GM21825 (cell line): ENCODE results near the gene LANCL3.
"Not testable (repeated sequence)": the region's sequence is repeated elsewhere in the genome, so short reads cannot be mapped to it uniquely, and the experiment has no call there.

Source experiments
- ATAC-seq: cut with Tn5 transposase; IDR thresholded peaks from one replicate; pipeline ENCODE4 v1.9.1; 2021; ENCODE audit warnings: mild to moderate bottlenecking, moderate library complexity; ENCODE audit not compliant: unreplicated experiment

The LANCL3 gene

GRCh38 chrX:37609727-37610126, 38.3 kb downstream of the LANCL3 start:
- no peak for ATAC-seq

- no peak for ATAC-seq
These were observed 42.5 kb downstream of the LANCL3 start for GRCh38 chrX:37613933-37614332.

GRCh38 chrX:37627602-37628001, 56.1 kb downstream of the LANCL3 start:
- no peak for ATAC-seq

DNA sequence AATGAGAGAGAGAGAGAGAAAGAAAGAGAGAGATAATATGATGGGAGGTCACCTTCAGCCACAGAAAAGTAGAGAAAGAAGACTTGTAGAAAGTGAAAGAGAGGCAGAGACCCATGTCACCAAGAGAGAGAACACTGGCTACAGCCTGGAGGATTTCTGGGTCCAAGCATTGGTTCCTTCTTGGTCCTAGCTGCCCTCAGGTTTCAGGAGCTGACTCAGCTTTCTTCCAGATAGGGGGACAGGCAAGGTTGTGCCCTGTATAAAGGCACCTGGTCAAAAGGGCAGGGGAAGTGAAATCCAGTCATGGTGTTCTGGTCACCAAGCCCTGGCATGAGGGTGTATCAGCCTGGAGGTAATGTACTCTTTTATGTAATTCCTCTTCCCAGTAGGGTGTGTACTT, 66.6 kb downstream of the LANCL3 start:
- no peak for ATAC-seq

DNA sequence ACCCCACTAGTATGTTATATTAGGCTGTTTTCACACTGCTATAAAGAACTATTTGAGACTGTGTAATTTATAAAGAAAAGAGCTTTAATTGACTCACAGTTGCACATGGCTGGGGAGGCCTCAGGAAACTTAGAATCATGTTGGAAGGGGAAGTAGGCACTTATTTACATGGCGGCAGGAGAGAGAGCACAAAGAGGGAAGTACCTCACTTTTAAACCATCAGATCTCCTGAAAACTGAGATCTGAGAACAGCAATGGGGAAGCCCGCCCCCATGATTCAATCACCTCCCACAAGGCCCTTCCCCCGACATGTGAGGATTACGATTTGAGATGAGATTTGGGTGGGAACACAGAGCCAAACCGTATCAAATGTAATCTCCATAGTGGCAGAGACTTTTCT, 68.7 kb downstream of the LANCL3 start:
- no peak for ATAC-seq

DNA sequence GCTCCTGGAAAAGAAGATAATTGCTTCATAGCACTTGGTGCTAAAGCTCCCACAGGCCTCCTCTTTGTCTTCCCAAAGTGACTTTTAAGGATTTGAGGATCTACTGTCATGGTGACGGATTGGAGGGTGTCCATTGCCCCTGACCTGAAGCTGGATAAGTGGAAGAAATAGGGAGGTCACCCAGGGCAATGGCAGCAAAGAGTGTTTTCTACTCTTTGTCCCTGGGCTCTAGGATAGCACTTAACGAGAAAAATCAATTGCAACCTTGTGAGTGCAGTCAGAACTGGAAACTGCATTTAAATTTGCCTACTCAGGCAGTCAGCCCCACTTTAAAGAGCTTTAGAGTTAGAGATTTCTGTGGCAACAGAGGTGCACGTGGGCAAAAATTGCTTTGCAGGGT, 70.4 kb downstream of the LANCL3 start:
- no peak for ATAC-seq

GRCh38 chrX:37644381-37645305, 73.2 kb downstream of the LANCL3 start:
- ATAC-seq: no peak

GRCh38 chrX:37646254-37646653, 74.8 kb downstream of the LANCL3 start:
- ATAC-seq: no peak

- ATAC-seq: not testable (repeated sequence)
These were observed 79.4 kb downstream of the LANCL3 start for GRCh38 chrX:37650879-37651278.

DNA sequence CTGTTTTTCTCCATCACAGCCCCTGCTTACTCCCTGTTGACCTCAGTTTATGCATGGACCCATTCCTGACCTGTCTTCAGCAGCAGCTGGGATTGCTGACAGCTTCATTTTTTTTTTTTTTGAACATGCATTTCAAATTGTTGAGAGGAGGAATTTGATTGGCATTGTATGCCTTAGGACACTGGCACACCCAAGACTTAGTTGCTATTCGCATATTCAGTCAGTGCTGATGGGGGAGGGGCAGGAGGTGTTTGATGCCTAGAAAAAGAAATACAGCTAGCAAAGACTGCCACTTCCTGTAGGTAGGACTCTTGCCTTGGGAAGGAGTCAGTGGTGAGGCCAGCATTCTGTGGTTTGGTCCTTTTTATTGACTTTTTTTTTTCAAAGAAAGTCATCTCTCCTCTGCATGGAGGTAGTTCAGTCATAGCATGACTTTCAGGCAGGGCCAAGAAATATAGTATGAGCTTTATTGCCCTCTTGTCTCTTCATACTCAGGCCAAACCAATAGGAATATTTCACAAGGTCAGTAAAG, 80.5 kb downstream of the LANCL3 start:
- ATAC-seq: no peak

DNA sequence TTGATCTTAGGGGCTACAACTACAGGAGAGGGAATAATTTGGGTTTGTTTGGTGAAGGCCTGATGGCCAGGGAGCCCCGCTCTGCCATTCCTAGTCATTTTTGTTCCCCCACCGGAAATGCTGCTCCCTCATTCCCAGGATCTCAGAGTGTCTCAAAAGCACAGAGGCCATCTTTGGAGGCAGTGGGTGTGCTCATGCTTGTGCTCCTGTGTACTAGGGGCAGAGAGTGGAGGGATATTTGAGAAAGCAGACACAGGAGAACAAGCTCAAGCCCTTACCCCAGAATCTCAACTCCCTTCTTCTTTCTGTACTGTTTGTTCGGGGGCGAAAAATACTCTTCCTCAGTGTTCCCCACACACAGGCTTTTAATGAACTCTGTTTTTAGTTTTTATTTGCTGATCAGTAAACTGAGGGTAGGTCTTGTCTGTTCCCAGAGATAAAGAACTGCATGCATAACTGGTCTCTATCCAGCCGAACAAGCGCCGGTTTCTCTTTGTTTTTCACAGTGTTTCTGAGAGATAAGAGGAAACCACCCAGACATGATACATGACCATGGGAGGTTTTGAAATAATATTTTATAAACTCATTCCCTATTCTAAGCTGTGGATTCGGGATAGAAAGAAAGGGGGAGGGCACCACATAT, 81.2 kb downstream of the LANCL3 start:
- ATAC-seq: no peak

GRCh38 chrX:37653397-37654085, 82.1 kb downstream of the LANCL3 start:
- no peak for ATAC-seq

- ATAC-seq: no peak
These were observed 87.0 kb downstream of the LANCL3 start for GRCh38 chrX:37658343-37659030.

DNA sequence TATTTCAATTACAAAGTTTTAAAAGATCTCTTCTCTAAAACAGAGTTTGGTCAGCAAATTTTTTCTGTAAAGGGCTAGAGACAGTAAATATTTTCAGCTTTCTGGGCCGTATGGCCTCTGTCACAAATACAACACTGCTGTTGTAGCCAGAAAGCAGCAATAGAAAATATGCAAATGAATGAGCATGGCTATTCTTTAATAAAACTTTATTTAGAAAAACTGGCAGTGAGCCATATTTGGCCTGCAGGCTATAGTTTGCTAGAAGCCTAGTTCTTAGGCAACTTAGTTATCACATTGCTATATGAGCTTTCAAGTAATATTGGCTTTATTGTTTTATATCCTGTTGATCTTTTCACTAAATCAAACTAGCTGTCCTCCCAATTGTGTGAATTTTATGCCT, 87.6 kb downstream of the LANCL3 start:
- ATAC-seq: no peak

DNA sequence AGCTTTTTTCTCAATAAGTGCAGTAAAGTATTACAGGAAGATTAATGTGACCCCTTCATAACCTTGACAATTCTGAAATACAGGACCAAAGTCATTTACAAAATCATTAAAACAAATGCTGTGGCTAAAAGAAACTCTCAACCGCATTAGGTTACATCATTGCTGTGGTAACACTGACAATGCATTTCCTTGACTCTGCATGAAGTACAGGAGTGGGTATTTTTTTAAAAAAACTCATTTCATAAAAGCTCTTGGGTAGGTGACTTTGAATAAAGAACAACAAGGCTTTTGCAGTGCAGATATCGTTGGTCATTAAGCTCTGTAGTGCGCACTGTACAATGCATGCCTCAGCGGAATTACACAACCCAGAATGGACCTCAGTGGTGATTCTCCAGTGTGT, 90.7 kb downstream of the LANCL3 start:
- no peak for ATAC-seq

- no peak for ATAC-seq
These were observed 95.1 kb downstream of the LANCL3 start for GRCh38 chrX:37666516-37666915.

DNA sequence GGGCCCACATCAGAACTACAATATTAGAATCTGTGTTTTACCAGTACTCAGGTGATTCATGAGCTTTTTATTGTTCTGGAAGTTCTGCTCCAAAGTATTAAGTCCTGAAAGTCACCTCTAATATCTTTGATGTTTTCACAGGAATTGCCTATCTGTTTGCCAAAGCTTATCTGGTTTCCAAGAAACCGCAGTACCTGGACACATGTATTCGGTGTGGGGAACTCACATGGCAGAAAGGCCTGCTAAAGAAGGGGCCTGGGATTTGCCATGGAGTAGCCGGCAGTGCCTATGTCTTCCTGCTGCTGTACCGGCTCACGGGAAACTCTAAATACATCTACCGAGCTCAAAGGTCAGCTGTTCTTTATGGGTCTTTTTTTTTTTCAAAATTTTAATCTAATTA, 95.7 kb downstream of the LANCL3 start:
- ATAC-seq: no peak

DNA sequence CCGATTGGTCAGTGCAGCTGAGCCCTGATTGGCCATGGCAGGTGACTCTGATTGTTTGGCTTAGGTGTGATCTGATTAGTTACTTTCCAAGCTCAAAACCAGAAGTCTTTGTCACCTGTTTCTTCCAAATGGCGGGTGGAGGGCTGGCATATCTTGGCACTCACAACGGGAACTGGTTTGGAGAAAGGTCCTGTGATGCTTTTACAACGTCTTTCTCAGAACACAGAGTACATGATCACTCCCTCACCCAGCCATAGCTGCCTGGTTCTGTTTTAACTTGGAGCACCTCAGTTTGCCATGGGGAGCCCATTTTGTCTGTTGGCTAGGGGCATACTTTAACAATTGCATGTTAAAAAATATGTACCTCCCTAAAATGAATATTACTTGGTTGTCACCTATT, 101.1 kb downstream of the LANCL3 start:
- ATAC-seq: no peak

GRCh38 chrX:37676811-37677210, 105.3 kb downstream of the LANCL3 start:
- no peak for ATAC-seq

GRCh38 chrX:37677243-37677642, 105.8 kb downstream of the LANCL3 start:
- ATAC-seq: no peak

GRCh38 chrX:37677765-37678164, 106.3 kb downstream of the LANCL3 start:
- ATAC-seq: peak; percentile 60
